Tongue (tissue), 2 donors: ENCODE measurements around the gene TMEM45B. TPM values are rescaled to one million over a fixed set of nuclear protein-coding genes. Genes with fewer than 3 reads are reported as not detected.
A peak's percentile ranks its signal among the peaks of the same experiment; 100 is the strongest.
"Not testable (repeated sequence)": the region's sequence is repeated elsewhere in the genome, so short reads cannot be mapped to it uniquely, and the experiment has no call there.

Experiments
- DNase-seq: peaks from one replicate; pipeline ENCODE4 v3.0.0-alpha.2; 2015
- total RNA-seq: library from RNA; depleted of rRNA; stranded (reverse); fragments of >200 nt; gene quantifications from one replicate; pipeline ENCODE4 v1.2.3, GENCODE V29; 2014

The TMEM45B gene
- total RNA-seq: 1.5 TPM

- peak; percentile 51 for DNase-seq
Measured at GRCh38 chr11:129815596-129816461, at the start of gene TMEM45B. Gene TMEM45B, plus strand, starts transcription at chr11:129815848. Its CDS starts 36,635 bp downstream, at chr11:129852483.

DNA sequence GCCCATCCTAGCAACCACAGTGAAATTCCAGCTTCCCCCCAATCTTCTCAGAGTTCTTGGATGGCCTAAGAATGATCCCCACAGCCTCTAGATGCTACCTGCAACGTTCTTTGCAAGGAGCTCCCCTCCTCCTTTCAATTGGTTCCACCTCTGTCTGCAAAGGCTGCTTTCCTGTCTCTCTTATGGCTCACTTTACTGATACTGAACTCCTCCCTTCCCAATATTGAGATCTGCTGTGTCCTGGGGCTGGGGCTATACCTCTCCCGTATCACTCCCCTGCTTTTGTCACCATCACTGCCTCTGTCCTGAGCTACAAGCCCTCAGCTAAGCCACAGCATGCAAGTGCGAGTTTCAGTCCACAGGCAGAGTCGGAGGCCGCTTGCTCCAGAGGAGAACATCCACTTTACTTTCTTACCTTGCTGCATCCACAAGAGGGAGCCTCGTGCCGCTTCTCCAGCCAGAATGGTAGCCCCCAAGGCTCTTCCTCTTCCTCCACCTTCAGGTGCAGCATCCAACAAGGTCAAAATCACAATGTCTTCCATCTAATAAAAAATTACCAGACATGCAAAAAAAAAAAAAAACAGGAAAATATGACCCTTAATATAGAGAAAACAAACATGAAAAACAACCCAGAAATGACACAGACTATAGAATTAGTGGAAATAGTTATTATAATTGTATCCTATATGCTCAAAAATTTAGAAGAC, 48.6 kb upstream of the TMEM45B start:
- DNase-seq: peak; percentile 29

GRCh38 chr11:129767827-129768226, 47.8 kb upstream of the TMEM45B start:
- no peak for DNase-seq

- DNase-seq: no peak
Measured at GRCh38 chr11:129768356-129768755, 47.3 kb upstream of the TMEM45B start.

DNA sequence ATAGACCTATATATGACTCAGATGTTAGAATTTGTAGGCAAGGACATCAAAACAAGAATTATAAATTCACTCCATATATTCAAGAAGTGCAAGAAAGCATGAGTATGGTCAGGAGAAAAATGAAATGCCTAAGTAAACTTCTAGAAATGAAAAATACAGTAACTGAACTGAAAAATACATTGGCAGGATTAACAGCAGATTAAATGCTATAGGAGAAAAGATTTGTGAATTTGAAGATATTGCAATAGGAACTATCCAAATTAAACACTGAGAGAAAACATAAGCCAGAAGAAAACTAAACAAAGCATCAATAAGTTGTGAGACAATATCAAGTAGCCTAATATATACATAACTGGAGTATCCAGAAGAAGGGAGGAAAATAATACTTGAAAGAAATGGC, 46.6 kb upstream of the TMEM45B start:
- DNase-seq: no peak

DNA sequence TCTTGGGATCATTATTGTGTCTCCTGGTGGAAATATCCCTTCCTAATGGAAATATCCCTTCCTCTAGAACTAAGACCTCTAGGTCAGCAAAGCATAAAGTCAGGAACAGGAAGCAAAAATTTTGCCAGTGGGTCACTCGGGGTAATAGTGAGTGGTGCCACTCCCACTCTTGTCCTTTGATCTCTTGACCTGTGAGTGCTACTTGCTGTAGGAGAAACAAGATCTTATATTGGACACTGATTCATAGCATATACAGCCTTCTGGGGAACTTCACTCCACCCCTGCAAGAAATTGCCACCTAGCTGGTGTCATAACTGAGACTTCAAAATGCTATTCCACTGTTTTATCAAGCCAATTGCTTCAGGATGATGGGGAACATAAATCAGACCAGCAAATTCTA, 44.7 kb upstream of the TMEM45B start:
- no peak for DNase-seq

DNA sequence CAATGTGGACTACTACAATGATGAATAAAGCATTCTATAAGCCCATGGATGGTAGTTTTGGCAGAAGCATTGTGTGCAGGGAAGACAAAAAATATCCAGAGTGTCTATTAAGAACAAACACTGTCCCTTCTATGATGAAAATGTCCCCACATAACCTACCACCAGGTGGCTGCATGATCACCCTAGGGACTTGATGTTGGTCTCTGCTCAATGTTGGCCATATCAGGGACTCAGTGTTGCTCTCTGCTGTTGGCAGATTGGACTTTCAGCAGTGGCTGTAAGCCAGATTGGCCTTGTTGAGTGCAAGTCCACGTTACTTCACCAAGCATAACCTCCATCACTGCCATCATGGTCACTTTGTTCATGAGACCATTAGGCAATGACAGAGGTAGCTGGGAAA, 44.2 kb upstream of the TMEM45B start:
- not testable (repeated sequence) for DNase-seq

- no peak for DNase-seq
Measured at GRCh38 chr11:129778877-129779276, 36.8 kb upstream of the TMEM45B start.

- DNase-seq: peak; percentile 7
Measured at GRCh38 chr11:129779342-129779741, 36.3 kb upstream of the TMEM45B start.

DNA sequence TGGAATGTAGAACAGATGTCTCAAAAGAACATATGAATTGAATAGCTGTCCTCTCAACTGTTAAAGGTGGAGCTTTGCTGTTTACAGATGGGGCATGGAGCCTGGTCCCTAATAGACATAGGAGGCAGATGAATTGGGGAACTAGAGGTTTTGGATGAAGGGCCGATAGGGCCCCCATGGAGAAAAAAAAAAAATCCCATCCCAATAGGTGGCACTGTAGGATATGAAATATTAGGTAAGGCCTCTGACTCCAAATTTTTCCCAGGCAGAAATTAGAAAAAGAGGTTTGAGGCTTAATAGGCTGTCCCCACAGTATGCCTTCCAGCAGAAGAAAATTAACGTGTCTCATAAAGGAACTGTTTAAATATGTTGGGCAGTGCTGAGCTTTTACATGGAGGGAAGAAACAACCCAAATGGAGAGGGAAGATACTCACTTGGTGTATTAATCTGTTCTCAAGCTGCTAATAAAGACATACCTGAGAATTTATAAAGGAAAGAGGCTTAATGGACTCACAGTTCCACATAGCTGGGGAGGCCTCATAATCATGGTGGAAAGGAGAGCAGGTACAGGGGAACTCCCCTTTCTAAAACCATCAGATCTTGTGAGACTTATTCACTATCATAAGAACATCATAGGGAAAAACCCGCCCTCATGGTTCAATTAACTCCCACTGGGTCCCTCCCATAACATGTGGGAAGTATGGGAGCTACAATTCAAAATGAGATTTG, 30.1 kb upstream of the TMEM45B start:
- DNase-seq: no peak

DNA sequence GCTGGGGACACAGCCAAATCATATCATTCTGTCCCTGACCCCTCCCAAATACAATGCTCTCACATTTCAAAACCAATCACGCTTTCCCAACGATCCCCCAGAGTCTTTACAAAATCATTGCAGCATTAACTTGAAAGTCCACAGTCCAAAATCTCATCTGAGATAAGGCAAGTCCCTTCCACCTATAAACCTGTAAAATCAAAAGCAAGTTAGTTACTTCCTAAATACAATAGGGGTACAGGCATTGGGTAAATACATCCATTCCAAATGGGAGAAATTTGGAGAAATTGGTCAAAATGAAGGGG, 29.6 kb upstream of the TMEM45B start:
- DNase-seq: not testable (repeated sequence)

- DNase-seq: no peak
Measured at GRCh38 chr11:129787532-129788155, 28.0 kb upstream of the TMEM45B start.

DNA sequence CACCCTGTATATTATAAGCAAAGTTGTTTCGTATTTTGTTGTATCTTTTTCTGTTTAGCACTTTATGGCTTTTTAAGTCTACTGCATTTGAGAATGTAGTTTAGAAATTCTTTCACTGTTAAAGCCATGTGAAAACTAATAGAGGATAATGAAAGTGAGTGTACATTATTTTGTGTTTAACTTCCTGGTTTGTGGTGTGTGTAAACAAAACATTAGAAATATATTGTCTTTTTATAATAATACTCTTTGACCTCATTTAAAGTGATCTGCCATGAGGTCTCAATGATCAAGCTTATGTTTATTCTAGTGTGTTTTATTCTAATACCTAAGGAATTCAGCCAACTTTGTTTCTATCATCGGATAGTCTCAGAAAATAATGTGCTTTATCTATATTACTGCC, 27.4 kb upstream of the TMEM45B start:
- no peak for DNase-seq

- no peak for DNase-seq
Measured at GRCh38 chr11:129790106-129790505, 25.5 kb upstream of the TMEM45B start.

DNA sequence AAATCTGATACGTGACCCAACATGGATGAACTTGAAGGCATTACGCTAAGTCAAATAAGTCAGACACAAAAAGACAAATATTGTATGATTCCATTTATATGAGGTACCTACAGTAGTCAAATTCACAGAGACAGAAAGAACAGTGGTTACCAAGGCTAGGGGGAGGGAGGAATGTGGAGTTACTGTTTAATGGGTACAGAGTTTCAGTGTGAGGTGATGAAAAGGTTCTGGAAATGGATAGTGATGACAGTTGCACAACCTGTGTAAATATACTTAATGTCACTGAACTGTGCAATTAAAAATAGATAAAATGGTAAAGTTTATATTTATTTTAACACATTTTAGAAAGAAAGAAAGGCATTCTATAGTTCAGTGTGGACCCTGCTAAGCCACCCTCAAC, 24.1 kb upstream of the TMEM45B start:
- DNase-seq: no peak

DNA sequence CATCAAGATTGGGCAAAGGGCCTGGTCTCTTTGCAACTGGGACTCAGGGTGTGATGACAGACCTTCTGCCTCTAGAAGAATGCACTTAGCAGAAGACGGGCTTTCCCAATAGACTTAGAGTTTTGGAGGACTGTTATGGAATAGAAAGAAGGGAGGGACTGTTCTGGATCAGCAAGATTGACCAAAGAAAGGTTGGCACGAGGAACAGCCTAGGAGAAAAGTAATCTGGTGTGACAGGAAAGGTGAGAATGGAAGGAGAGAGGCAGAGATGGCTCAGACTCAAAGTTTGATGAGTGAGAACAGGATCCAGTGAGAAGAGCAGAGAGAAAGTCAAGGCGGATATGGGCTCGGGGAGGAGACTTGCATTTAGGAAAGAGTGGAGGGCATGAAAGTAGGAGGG, 23.0 kb upstream of the TMEM45B start:
- DNase-seq: no peak

DNA sequence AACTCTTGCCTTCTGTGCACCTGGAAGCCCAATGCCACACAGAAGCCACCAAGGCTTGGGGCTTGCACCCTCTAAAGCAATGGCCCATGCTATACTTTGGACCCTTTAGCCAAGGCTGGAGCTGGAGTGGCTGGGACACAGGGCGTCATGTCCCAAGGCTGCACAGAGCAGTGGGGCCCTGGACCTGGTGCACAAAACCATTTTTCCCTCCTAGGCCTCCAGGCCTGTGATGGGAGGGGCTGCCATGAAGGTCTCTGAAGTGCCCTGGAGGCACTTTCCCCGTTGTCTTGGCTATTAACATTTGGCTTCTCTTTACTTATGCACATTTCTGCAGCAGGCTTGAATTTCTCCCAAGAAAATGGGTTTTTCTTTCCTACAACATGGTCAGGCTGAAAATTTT, 20.6 kb upstream of the TMEM45B start:
- no peak for DNase-seq

DNA sequence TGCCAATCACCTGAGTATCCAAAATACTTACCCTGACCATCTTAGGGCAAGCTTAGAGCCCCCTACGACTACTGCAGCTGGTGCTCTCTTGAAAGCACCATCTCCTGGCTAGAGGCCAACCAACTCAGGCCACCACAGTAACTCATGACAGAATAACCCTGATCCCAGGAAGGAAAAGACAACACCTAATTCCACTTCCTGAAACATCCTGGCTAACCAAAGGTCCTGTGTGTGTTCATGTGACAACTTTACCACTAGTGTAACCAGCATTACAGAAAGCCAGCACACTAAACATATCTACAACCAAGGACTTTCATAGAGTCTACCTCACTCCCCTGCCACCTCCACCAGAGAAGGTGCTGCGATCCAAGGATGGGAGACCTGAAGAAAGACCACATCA, 17.4 kb upstream of the TMEM45B start:
- DNase-seq: no peak

- not testable (repeated sequence) for DNase-seq
Measured at GRCh38 chr11:129800162-129800561, 15.5 kb upstream of the TMEM45B start.

- DNase-seq: no peak
Measured at GRCh38 chr11:129800655-129801054, 15.0 kb upstream of the TMEM45B start.

DNA sequence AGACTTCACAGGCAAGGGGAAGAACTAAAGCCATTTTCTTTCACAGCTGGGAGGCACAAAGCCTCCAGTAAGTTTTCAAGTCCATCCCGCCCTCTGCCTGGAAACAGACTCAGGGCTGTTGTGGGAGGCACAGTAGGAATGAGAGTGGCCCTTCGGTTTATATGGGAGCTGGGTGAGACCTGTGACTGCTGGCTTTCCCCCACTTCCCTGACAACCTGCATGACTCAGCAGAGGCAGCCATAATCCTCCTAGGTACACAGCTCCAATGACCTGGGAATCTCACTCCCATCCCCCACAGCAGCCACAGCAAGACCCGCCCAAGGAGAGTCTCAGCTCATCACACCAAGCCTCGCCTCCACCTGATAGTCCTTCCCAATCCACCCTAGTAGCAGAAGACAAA, 12.1 kb upstream of the TMEM45B start:
- no peak for DNase-seq

DNA sequence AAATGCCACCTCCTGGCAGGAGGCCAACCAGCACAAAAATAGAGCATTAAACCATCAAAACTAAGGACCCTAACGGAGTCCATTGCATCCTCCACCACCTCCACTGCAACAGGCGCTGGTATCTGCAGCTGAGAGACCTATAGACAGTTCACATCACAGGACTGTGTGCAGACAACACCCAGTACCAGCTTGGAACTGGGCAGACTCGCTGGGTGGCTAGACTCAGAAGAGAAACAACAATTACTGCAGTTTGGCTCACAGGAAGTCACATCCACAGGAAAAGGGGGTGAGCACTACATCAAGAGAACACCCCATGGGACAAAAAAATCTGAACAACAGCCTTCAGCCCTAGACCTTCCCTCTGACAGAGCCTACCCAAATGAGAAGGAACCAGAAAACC, 11.6 kb upstream of the TMEM45B start:
- DNase-seq: no peak

- DNase-seq: not testable (repeated sequence)
Measured at GRCh38 chr11:129808241-129808640, 7.4 kb upstream of the TMEM45B start.
